ENCODE measurements around the gene ARHGAP6.

ARHGAP6 gene

DNA sequence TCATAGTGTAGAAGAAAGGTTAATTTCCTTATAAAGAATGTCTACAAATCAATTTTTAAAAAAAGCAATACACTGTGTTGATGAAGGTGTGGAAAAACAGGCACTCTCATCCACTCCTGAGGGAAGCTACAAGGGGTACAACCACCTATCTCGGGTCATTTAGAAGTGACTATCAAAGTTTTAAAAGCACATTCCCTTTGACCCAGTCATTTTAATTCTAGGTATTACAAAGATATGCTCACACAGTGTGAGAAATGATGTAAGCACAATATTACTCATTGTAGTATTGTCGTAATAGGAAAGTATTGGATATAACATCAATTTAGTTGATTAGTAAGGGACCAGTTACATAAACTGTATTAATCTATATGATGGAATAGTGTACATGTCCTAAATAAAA lies 562.0 kb downstream of the ARHGAP6 start:
- no peak for DNase-seq (ENCODE audit: low read depth)

DNA sequence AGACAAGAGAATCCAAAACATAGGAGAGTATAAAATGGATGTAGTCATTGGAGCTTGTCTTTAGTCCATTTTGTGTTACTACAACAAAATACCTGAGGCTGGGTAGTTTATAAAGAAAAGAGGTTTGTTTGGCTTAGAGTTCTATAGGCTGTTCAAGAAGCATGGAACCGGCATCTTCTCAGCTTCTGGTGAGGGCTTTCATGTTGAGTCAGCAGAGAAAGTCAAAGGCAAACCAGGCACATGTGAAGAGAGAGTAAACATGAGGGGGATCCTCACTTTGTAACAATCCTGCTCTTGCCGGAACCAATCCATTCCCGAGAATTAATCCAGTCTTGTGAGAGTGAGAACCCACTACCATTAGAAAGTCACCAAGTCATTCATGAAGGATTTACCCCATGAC lies 562.7 kb downstream of the ARHGAP6 start:
- DNase-seq (ENCODE audit: low read depth) = no peak

DNA sequence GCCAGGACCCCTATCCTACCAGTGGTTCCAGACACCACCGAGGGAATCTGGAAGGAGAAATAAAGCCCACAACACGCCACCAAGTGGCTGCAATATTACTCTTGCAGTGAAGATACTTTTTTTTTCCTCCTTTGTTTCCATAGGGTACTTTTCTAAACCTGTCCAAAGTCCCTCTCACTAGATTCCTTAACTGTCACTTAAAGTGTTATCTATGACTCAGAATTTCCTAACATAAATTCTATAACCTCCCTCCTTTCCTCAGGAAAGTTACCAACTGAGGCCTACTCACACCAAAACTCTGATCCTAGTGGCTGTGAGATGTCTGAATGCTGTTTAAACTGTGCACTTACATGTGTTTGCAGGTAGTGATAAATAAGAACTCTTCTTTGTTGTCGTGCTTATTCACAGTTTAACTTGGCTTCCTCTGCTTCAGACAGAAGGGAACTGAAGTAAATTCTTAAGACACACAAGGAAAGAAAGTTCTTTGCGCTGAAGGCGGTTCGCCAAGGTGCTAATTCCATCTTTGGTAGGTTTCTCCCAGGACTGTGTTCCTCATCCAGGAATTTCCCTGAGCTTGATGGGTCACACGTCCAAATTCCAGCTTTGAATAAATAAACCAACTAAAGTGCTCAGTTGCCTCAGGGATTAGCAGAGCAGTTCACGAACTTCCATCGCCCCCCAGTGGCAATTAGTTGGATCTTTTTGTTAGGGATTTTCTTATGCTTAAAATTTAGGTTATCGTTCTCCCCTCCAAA lies 565.3 kb downstream of the ARHGAP6 start:
- DNase-seq (ENCODE audit: low read depth) = no peak

DNA sequence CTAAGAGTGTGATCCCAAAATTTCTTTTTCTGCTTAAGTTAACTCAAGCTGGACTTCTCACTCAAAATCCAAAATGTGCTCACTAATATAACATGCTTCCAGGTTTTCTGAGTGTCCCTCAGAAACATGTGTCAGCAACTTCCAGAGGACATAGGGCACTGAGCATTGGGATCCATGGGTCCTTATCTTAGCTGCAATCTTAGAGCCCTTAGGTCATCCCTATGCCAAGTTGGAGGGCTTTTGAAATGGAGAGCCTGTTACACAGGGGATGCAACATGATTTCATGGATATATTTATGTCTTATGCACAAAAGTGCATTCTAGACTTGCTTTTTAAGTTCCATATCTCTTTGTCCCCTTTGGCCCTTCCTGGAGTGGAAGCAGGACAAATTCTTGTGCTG lies 566.3 kb downstream of the ARHGAP6 start:
- no peak for DNase-seq (ENCODE audit: low read depth)

DNA sequence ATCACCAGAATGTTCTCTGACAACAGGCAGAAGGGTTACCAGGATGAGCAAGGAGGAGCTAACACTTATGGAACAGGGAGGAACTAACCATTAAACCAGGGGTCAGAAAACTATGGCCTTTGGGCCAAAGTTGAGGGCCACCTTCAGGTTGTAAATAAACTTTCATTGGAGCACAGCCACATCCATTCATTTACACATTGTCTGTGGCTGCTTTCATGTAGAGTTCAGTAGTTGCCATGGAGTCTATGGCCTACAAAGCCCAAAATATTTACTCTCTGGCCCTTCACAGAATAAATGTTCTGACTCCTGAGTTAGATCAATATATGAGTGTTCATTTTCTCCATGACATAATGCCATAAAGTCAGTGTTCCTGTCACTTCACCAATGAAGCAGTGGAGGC lies 567.8 kb downstream of the ARHGAP6 start:
- no peak for DNase-seq (ENCODE audit: low read depth)

DNA sequence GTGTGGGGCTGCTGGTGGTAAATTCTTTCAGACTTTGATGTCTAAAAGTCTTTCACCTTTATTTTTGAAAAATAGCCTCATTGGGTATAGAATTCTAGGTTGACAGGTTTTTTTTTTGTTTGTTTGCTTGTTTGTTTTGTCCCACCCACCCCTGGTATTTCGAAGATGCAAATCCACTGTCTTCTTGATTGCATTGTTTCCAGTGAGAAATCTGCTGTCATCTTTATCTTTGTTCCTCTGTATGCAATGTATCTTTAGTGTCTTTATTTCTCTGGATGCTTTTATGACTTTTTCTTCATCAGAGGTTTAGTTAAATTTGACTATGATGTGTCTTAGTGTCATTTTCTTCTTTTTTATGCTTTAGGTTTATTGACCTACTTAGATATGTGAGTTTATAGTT lies 575.9 kb downstream of the ARHGAP6 start:
- DNase-seq (ENCODE audit: low read depth) = no peak
